SK-N-DZ (cell line): ENCODE measurements around the gene LRRC18. TPM values are rescaled to one million over a fixed set of nuclear protein-coding genes. Genes with fewer than 3 reads are reported as not detected.

Experiments
- DNase-seq: peaks from one replicate; pipeline ENCODE4 v3.0.0-alpha.2; 2015; ENCODE audit warnings: low spot score
- polyA plus RNA-seq, 2 experiments: library from polyadenylated mRNA; depleted of rRNA; stranded (reverse); fragments of >200 nt; gene quantifications; 2 replicates each; pipeline ENCODE4 v1.2.3, GENCODE V29; 2014

Gene LRRC18
- polyA plus RNA-seq (2014; cell fraction: cytosol; rRNA removed) = 0.13 TPM in 1 of 2 replicates, not detected in the other
- polyA plus RNA-seq (2014; cell fraction: nucleus; rRNA removed) = not detected in 2 replicates

GRCh38 chr10:48939790-48940325, at the start of gene LRRC18:
Gene LRRC18 (minus strand): TSS chr10:48939840. CDS start chr10:48914155, 25,685 bp downstream.
- DNase-seq = no peak

GRCh38 chr10:48985621-48986158, 46.0 kb upstream of the LRRC18 start:
- DNase-seq = no peak

- DNase-seq = no peak
Measured at GRCh38 chr10:48983648-48984351, 44.2 kb upstream of the LRRC18 start.

GRCh38 chr10:48982584-48982983, 42.9 kb upstream of the LRRC18 start:
- DNase-seq = no peak

GRCh38 chr10:48981310-48981907, 41.8 kb upstream of the LRRC18 start:
- DNase-seq = peak; percentile 79

GRCh38 chr10:48978318-48978717, 38.7 kb upstream of the LRRC18 start:
- DNase-seq = no peak

- no peak for DNase-seq
Measured at GRCh38 chr10:48976196-48976595, 36.6 kb upstream of the LRRC18 start.

GRCh38 chr10:48974510-48975156, 35.0 kb upstream of the LRRC18 start:
- DNase-seq = no peak

GRCh38 chr10:48973065-48973464, 33.4 kb upstream of the LRRC18 start:
- DNase-seq = no peak

- no peak for DNase-seq
Measured at GRCh38 chr10:48970654-48971053, 31.0 kb upstream of the LRRC18 start.

- no peak for DNase-seq
Measured at GRCh38 chr10:48970046-48970445, 30.4 kb upstream of the LRRC18 start.

- no peak for DNase-seq
Measured at GRCh38 chr10:48968036-48968435, 28.4 kb upstream of the LRRC18 start.

GRCh38 chr10:48965460-48965859, 25.8 kb upstream of the LRRC18 start:
- no peak for DNase-seq

GRCh38 chr10:48964038-48964437, 24.4 kb upstream of the LRRC18 start:
- DNase-seq = no peak

GRCh38 chr10:48958598-48959190, 19.1 kb upstream of the LRRC18 start:
- no peak for DNase-seq

GRCh38 chr10:48957361-48958151, 17.9 kb upstream of the LRRC18 start:
- no peak for DNase-seq

- DNase-seq = peak; percentile 92
Measured at GRCh38 chr10:48951707-48952106, 12.1 kb upstream of the LRRC18 start.

- peak; percentile 99 for DNase-seq
Measured at GRCh38 chr10:48948470-48949037, 8.9 kb upstream of the LRRC18 start.

GRCh38 chr10:48947690-48948469, 8.2 kb upstream of the LRRC18 start:
- no peak for DNase-seq
